SK-N-MC (cell line): ENCODE results near the gene DUS1L.

Source experiments
- EZH2 ChIP-seq: fragments of 200-600 bp; sonication (generic); IDR thresholded peaks from one replicate; pipeline ENCODE4 v1.6.1; 2017; ENCODE audit warnings: antibody characterized with exemption
- FOXP2 ChIP-seq: optimal IDR thresholded peaks from 2 replicates; pipeline ENCODE3; 2011; ENCODE audit warnings: mild to moderate bottlenecking, moderate library complexity; ENCODE audit not compliant: insufficient read depth; ENCODE audit errors: extremely low read length, control extremely low read depth
- POLR2AphosphoS5 ChIP-seq: IDR thresholded peaks from 2 replicates; pipeline ENCODE4 v1.6.1; 2012; ENCODE audit warnings: mild to moderate bottlenecking, low read depth, low read length, borderline replicate concordance

GRCh38 chr17:82047914-82048570, 17.6 kb downstream of the DUS1L start:
- TF ChIP-seq POLR2AphosphoS5 = no peak
- TF ChIP-seq EZH2 = no peak
- no peak for TF ChIP-seq FOXP2
